Gastrocnemius medialis (tissue), 4 donors: Measurements from ENCODE around the gene SORT1.

Source experiments
- POLR2A ChIP-seq, 2 donors: fragments of 450-650 bp; IDR thresholded peaks; one replicate each; pipeline ENCODE4 v1.6.1; 2017; ENCODE audit warnings: antibody characterized with exemption in 2 of 2, mild to moderate bottlenecking in 2 of 2, moderate library complexity in 2 of 2
- TF ChIP-seq, protein P1 (sequence below), 5 experiments: fragments of 450-650 bp in 3 of 5; fragments of 200-600 bp in 2 of 5; sonication (generic) in 2 of 5; IDR thresholded peaks in 4 of 5; conservative IDR thresholded peaks in 1 of 5; 1 replicate in 4 of 5; 2 replicates in 1 of 5; pipeline ENCODE4 v1.5.1; 2016 to 2019; ENCODE audit warnings: antibody characterized with exemption in 5 of 5, mild to moderate bottlenecking in 3 of 5, moderate library complexity in 3 of 5

DNA sequence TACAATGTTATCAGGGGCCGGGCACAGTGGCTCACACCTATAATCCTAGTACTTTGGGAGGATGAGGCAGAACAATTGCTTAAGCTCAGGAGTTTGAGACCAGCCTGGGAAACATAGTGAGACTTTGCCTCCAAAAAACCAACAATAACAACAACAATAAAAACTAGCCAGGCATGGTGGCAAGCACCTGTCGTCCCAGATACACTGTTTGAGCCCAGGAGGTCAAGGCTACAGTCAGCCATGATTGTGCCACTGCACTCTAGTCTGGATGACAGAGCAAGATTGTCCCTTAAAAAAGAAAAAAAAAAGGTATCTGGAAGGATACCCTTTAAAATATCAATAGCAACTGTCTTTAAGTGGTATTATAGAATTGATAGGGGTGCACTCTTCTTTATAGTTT is 16.1 kb downstream of the SORT1 start:
- TF ChIP-seq POLR2A (IDR thresholded peaks at IDR 0.05), result no peak
- TF ChIP-seq, protein P1, sequence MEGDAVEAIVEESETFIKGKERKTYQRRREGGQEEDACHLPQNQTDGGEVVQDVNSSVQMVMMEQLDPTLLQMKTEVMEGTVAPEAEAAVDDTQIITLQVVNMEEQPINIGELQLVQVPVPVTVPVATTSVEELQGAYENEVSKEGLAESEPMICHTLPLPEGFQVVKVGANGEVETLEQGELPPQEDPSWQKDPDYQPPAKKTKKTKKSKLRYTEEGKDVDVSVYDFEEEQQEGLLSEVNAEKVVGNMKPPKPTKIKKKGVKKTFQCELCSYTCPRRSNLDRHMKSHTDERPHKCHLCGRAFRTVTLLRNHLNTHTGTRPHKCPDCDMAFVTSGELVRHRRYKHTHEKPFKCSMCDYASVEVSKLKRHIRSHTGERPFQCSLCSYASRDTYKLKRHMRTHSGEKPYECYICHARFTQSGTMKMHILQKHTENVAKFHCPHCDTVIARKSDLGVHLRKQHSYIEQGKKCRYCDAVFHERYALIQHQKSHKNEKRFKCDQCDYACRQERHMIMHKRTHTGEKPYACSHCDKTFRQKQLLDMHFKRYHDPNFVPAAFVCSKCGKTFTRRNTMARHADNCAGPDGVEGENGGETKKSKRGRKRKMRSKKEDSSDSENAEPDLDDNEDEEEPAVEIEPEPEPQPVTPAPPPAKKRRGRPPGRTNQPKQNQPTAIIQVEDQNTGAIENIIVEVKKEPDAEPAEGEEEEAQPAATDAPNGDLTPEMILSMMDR (IDR thresholded peaks at IDR 0.05 in 4 of 5, conservative IDR thresholded peaks at IDR 0.05 in 1 of 5), result no peak
